OCI-LY7 (cell line): ENCODE measurements around the gene SV2B.

Experiments
- CTCF ChIP-seq: fragments of 200-600 bp; sonication (generic); conservative IDR thresholded peaks from 2 replicates; pipeline ENCODE4 v1.5.1; 2014; ENCODE audit warnings: mild to moderate bottlenecking, antibody characterized with exemption, low read length, moderate library complexity, mixed read lengths
- EZH2phosphoT487 ChIP-seq: fragments of 200-600 bp; sonication (generic); IDR thresholded peaks from 2 replicates; pipeline ENCODE4 v1.6.1; 2018; ENCODE audit warnings: low read depth, borderline replicate concordance, mild to moderate bottlenecking, mixed run types, antibody characterized with exemption, low read length, moderate library complexity, mixed read lengths

- no peak for TF ChIP-seq CTCF
- no peak for TF ChIP-seq EZH2phosphoT487
These were observed 115.9 kb downstream of the SV2B start for GRCh38 chr15:91216000-91216399.
